ENCODE data around the gene RBM24.

RBM24 gene

DNA sequence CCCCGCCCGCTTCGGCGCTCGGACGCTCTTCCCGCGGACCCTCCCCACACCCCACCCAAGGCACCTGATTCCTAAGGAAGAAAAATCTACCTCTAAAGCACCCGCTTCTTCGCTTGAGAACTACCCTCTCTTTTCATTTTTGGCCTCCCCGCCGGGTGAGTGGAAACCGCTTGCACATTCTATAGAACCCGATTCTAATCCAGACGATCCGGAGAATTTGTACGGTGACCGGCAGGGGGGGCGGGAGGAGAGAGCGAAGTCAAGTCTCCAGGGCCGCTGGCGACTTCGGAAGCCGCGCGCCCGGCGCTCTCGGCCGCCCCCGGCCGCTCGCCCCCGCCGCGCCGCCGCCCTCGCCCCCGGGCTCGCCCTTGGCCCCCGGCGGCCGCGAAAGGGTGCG, at the start of gene RBM24:
Gene RBM24, plus strand, starts transcription at position 262 of the 397 bp plus-strand sequence. CDS start 221 bp downstream, outside the sequence.
- DNase-seq = no peak

GRCh38 chr6:17233531-17233930, 47.6 kb upstream of the RBM24 start:
- no peak for DNase-seq

GRCh38 chr6:17237246-17237645, 43.9 kb upstream of the RBM24 start:
- DNase-seq = no peak

GRCh38 chr6:17239260-17239659, 41.9 kb upstream of the RBM24 start:
- no peak for DNase-seq

- no peak for DNase-seq
These were observed 40.2 kb upstream of the RBM24 start for GRCh38 chr6:17240803-17241500.

DNA sequence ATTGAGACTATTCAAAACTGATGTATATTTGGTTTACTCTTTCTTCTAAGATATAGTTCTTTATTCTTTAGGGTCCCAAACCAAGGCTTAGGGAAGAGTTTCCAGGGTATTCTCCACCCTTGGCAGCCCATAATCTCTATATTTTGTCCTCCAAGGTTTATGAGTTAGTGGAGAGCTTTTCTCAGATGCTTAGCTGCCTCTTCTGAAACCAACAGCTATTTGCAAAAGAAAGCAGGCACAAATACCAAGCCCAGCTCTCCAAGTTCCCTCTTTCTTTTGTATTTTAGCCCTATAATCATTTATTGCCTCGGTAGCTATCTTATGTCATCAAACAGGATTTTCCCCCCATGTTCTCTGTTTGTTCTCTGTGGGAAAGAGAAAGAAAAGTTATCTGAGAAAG, 39.1 kb upstream of the RBM24 start:
- DNase-seq = no peak

DNA sequence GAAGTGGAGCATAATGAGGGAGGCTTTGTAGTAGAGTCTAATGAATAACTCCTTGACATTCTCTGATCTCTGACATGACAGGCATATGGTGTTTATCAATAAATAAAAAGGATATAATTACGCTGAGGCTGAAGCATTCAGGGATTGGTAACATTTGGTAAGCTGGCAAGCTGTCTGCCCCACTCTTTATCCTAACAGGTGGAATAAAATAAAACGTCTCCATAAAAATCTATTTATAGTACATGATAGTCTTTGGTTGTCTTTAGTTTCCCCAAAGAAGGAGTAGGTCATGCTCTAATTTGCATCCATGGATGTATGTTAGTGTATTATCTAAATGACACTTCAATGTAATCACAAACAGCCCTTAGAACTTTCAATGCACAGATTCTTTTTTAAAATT, 30.9 kb upstream of the RBM24 start:
- DNase-seq = no peak

GRCh38 chr6:17251953-17252352, 29.2 kb upstream of the RBM24 start:
- no peak for DNase-seq

DNA sequence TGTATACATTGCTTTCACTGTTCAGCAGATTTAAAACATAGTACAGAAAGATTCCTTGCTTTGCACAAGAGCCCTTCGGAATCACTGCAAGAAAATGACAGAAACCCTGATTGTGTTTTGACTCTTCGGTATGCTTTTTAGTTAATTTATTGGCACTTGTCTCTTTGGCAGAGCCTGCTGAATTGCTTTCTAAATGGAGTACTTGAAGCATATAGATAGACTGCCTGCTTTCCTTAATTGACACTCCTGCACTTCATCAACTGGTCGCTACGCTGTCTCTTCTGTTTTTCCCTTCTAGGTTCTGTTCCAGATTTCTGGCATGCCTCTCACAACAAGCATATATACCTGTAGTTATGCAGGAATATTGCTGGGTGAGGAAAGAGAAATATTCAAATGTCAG, 22.4 kb upstream of the RBM24 start:
- DNase-seq = no peak

- DNase-seq = no peak
These were observed 15.6 kb upstream of the RBM24 start for GRCh38 chr6:17265570-17265969.

DNA sequence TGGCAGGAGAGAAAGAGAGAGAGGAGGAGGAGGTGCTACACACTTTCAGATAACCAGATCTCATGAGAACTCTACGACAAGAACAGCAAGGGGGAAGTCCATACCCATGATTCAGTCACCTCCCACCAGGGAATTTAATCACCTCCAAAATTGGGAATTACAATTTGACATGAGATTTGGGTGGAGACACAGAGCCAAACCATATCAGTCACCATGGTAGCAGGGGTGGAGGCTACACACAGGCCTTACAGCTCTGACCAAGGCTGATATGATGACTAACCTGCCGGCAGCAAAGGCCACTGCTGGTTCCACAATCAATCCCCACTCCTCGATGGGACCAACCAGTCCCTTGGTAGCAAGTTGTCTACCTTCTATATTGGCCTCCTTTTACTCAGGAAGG, 13.6 kb upstream of the RBM24 start:
- DNase-seq = no peak

GRCh38 chr6:17268114-17268513, 13.0 kb upstream of the RBM24 start:
- DNase-seq = no peak

DNA sequence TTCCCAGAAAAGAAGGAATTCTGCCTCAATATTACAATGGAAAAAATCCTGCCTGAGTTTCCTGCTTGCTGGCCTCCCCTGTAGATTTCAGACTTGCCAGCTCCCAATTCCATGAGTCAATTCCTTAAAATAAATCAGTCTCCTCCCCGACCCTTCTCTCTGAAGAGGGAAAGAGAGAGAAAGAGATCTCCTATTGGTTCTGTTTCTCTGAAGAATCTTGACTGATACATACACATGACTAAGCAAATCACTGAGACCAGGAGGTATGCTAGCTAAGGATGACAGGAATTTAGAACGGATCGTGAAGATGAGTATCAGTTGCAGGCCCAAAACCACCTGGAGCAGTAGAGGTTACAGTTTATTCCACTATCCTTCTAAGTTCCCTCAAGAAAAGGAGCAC, 11.3 kb upstream of the RBM24 start:
- no peak for DNase-seq

DNA sequence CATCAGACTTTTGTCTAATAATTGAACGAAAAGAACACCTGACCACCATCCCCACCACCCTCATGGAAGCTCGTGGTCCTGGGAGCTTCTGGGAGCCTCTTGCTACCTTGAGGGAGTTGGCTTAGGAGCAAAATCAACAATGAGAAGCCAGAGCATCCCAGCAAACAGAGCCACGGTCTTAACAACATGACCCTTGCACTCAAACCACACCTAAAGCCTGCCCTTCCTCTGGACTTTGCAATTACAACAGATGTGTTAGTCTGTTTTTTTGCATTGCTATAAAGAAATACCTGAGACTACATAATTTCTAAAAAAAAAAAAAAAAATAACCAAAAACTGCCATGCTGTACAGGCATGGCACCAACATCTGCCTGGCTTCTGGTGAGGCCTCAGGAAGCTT, 9.5 kb upstream of the RBM24 start:
- no peak for DNase-seq

DNA sequence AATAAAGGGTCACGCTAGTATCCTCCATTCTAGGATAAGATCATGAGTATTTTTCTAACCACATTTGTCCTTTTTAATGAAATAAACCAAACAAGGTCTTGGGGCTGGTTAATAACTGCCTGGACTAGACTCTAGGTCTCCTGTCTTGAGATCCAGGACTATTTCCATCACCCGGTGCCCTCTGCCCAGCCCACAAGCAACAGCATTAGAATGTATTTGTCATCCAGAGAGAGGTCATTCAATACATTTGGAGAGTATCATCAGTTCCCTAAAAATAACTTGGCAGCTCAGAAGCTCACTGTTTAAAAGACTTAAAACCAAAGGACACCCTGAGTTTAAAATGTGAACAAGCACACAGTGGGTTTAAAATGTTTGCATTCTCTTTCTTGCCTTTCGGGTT, 4.4 kb upstream of the RBM24 start:
- DNase-seq = no peak

GRCh38 chr6:17277256-17277655, 3.9 kb upstream of the RBM24 start:
- DNase-seq = no peak

GRCh38 chr6:17278289-17279063, 2.7 kb upstream of the RBM24 start:
- DNase-seq = no peak

DNA sequence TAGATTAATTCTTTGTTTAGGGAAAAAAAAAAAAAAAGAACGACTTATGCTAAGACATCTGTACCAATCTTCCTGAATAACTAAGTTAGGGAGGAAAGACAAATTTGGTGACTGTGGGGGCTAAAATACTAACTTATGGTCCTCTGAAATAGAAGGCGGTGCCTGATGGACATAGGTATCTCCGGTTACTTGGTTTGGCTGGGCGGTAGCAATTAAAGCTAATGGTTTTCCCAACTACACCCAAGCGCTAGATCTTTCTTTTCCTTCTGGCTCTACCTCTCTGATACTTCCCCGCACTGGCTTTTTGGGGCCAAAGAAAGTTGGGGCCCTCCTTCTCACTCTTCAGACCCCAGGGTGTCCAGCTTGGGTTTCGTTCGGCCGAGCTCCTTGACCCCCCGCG, 1.0 kb upstream of the RBM24 start:
- DNase-seq = no peak

- no peak for DNase-seq
These were observed 540 bp upstream of the RBM24 start for GRCh38 chr6:17280552-17281090.

- DNase-seq = no peak
These were observed 628 bp downstream of the RBM24 start for GRCh38 chr6:17281497-17282481.

GRCh38 chr6:17283074-17283473, 1.9 kb downstream of the RBM24 start:
- no peak for DNase-seq

DNA sequence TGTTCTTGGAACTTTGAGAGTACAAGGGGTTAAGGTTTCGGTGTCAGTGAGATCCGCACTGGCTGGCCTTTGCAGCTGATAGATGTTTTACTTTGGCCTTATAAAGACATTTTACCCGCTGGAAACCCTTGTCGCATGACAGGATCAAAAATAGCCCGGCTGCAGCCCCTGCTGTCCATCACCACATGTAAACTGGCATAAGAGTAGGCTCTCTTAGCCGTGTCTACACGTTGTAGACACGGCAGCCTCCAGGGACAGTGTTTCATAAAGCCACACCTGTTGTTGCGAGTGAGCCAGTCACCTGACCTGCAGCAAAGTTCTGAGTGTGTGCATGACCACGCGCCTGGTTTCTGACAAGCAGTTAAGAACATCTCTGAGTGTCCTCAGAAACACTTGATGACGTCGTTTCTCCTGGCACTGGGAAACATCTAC, 8.5 kb downstream of the RBM24 start:
- DNase-seq = no peak

DNA sequence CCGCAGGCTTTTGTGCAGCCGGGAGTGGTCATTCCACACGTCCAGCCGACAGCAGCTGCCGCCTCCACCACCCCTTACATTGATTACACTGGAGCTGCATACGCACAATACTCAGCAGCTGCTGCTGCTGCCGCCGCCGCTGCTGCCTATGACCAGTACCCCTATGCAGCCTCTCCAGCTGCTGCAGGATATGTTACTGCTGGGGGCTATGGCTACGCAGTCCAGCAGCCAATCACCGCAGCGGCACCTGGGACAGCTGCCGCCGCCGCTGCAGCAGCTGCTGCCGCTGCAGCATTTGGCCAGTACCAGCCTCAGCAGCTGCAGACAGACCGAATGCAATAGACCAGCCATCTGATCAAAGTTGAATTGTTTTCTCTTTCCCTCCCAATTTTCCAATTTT, 10.6 kb downstream of the RBM24 start:
- no peak for DNase-seq

All from DMS153 (cell line).